Neuron (in vitro differentiated cells): Measurements from ENCODE around the gene STRN.

ENCODE experiments used
- H2AFZ ChIP-seq: one replicate; pipeline ENCODE4 v1.6.1; 2013; ENCODE audit warnings: low read depth, mild to moderate bottlenecking, inconsistent platforms, low read length, moderate library complexity
- H3K27me3 ChIP-seq: one replicate; pipeline ENCODE4 v1.6.1; 2013; ENCODE audit warnings: low read length; ENCODE audit not compliant: insufficient read depth
- H3K36me3 ChIP-seq: one replicate; pipeline ENCODE4 v1.6.1; 2013; ENCODE audit warnings: low read length; ENCODE audit not compliant: insufficient read depth
- H3K4me1 ChIP-seq: one replicate; pipeline ENCODE4 v1.6.1; 2013; ENCODE audit warnings: low read length; ENCODE audit not compliant: insufficient read depth
- H3K4me3 ChIP-seq: 2 replicates; pipeline ENCODE4 v1.5.1; 2013; ENCODE audit warnings: mild to moderate bottlenecking, low read length, moderate library complexity
- H3K9me3 ChIP-seq: one replicate; pipeline ENCODE4 v1.6.1; 2013; ENCODE audit warnings: low read length

STRN gene

GRCh38 chr2:36807223-36807886 is 159.0 kb downstream of the STRN start:
- Histone ChIP-seq H3K27me3 (no peaks in the 10 kb centered on the region), H3K36me3 (no peaks in the 10 kb centered on the region), H3K9me3 (no peaks in the 10 kb centered on the region), H3K4me1 (no peaks in the 10 kb centered on the region), H3K4me3 (no peak overlapping the region), H2AFZ (no peak overlapping the region)

DNA sequence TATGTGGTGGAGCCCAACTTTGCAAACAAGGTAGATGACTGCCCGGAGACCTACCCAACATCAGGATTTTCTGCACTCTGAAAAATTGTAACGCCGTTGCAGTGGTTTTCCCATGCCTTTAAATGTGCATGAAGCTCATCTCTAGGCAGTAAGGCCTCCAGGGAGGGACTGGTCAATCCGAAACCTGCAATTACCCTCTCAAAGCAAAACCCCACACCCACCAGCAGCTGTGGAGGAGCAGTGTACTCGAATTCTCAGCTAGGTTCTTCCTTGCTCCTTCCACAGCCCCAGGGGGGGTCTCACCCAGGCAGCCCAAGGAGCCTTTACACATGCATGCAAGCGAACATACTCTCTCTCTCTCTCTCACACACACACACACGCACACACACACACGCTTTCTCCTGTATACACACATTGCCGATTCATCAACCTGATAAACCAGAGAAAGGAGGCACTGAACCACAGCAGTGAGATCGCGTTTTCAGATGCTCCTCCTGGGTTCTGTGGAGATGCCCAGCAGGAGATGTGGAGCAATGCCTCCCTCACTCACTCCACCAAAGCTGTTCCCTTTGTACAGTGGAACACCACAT is 160.6 kb downstream of the STRN start:
- Histone ChIP-seq H3K4me3 (no peak overlapping the region), H3K36me3 (no peaks in the 10 kb centered on the region), H3K4me1 (no peaks in the 10 kb centered on the region), H2AFZ (no peak overlapping the region), H3K27me3 (no peaks in the 10 kb centered on the region), H3K9me3 (no peaks in the 10 kb centered on the region)

DNA sequence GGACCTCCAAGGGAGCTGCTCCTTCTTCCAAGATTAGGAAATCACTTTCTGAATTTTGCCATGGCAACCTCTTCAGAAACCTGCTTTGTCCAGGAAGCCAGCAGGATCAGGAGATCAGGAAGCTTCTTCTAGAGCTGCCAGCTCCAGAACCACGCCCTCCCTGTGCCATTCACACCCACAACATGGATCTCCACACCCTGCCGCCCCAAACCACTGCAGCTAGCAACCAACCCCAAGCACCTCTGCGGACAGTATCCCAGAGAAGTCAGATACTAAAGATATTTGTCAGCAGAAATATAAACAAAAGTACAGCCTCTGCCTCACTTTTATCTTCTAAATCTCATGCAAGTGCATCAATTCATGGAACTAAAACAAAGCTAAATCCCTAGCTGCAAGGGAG is 163.4 kb downstream of the STRN start:
- no peak overlapping the region for H3K4me3 ChIP-seq
- no peaks in the 10 kb centered on the region for H3K9me3 ChIP-seq
- no peak overlapping the region for H2AFZ ChIP-seq
- no peaks in the 10 kb centered on the region for H3K4me1 ChIP-seq
- H3K27me3 ChIP-seq = no peaks in the 10 kb centered on the region
- no peaks in the 10 kb centered on the region for H3K36me3 ChIP-seq

DNA sequence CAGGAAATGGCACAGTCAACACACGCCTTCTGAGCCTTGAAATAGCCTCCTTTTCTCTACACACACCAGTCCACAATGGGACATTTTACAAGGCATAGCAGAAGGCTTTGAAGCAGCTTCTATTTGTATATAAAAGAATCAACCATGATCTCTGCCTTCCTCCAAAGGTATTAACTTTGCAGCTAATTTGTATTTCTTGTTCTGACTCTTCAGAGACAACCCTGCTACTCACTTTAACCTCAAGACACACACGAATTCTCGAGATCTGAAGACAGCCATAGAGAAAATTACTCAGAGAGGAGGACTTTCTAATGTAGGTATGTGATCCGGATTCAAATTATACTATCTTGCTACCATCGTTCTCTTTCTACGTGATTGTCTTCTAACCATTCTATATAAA is 165.2 kb downstream of the STRN start:
- no peaks in the 10 kb centered on the region for H3K36me3 ChIP-seq
- H3K4me1 ChIP-seq = no peaks in the 10 kb centered on the region
- H3K4me3 ChIP-seq = no peak overlapping the region
- H2AFZ ChIP-seq = no peak overlapping the region
- no peaks in the 10 kb centered on the region for H3K9me3 ChIP-seq
- H3K27me3 ChIP-seq = no peaks in the 10 kb centered on the region

- Histone ChIP-seq H3K36me3 (no peaks in the 10 kb centered on the region), H2AFZ (no peak overlapping the region), H3K4me3 (no peak overlapping the region), H3K27me3 (no peaks in the 10 kb centered on the region), H3K4me1 (no peaks in the 10 kb centered on the region), H3K9me3 (no peaks in the 10 kb centered on the region)
These were observed 166.0 kb downstream of the STRN start for GRCh38 chr2:36800381-36800780.

DNA sequence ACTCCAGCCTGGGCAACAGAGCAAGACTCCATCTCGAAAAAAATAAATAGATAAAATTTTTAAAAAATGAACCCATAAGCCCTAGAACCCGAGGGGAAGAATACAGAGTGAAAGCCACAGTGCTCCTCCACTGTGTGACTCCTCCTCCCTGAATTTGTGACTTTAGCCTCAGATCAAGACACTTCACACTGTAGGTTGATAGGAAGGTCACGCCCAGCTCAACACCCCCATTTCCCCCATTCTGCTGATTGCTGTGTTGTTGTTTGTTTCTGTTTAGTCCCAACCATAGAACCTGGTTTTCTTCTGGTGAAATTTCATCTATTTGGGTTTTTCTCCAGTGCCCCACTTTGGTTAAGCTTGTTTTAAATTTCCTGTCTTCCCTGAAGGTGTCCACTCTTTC is 167.6 kb downstream of the STRN start:
- H3K27me3 ChIP-seq = no peaks in the 10 kb centered on the region
- H3K36me3 ChIP-seq = no peaks in the 10 kb centered on the region
- H3K4me3 ChIP-seq = no peak overlapping the region
- no peaks in the 10 kb centered on the region for H3K4me1 ChIP-seq
- no peak overlapping the region for H2AFZ ChIP-seq
- no peaks in the 10 kb centered on the region for H3K9me3 ChIP-seq

- H3K4me1 ChIP-seq = no peaks in the 10 kb centered on the region
- no peaks in the 10 kb centered on the region for H3K27me3 ChIP-seq
- no peak overlapping the region for H2AFZ ChIP-seq
- H3K9me3 ChIP-seq = no peaks in the 10 kb centered on the region
- H3K36me3 ChIP-seq = no peaks in the 10 kb centered on the region
- H3K4me3 ChIP-seq = no peak overlapping the region
These were observed 168.8 kb downstream of the STRN start for GRCh38 chr2:36797324-36798070.
